SK-N-DZ (cell line): ENCODE data around the gene TARS3.
A peak's percentile ranks its signal among the peaks of the same experiment; 100 is the strongest.
"Not testable (repeated sequence)": the region's sequence is repeated elsewhere in the genome, so short reads cannot be mapped to it uniquely, and the experiment has no call there.

Experiments used
- DNase-seq: peaks from one replicate; pipeline ENCODE4 v3.0.0-alpha.2; 2015; ENCODE audit warnings: low spot score

TARS3 gene

GRCh38 chr15:101654624-101655337 lies 69.5 kb downstream of the TARS3 start:
- DNase-seq = not testable (repeated sequence)

DNA sequence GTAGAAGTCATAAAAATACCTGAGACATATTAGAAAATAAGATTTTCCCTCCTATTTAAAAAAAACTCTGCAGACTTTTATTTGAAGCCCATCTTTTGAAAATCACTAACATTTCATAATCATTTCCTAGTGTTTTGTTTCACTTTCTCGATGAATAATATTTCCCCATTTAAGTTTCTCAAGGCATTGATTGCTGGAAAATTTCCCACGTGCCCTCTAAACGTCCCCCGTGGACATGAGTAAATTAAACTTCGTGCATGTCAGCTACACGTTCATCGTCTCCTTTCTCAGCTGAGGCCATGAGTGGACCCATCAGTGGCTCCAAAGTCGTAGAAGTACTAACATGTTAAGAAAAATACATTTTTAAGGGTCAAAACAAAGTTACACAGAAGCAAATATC lies 70.1 kb downstream of the TARS3 start:
- no peak for DNase-seq

GRCh38 chr15:101652786-101653430 lies 71.4 kb downstream of the TARS3 start:
- no peak for DNase-seq

DNA sequence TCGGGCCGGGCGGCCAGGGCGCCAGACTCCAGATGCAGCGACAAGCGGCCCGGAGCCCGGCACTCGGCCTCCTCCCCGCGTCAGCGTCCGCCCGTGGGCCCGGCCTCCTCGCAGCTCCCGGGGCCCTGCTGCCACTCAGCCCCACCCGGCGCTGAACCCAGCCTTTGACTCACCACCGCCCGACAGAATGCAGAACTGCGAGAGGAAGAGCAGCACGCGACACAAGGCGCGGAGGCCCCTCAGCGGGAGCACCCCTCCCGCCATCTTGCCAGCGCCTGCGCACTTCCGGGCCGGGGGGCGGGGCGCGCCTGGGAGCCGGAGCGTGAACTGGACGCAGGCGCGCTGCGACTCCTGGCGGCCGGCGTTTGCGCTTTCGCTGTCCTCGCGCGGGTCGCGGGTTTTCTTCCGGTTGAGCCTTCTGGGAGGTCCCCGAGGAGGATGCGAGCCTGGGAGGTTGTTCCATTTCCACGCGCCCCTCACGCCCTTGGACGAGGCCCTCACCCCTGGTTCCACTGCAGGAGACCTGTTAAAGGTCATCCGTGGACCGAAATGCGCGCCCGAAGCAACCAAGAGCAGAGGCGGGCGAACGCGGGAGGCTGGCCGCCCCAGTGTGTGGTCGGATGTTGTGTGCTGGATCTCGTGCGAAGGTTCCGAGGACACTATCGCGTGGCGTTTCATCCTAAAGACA lies 72.0 kb downstream of the TARS3 start, which contains the start of gene TM2D3:
Gene TM2D3, minus strand, starts transcription at position 284 of the 688 bp plus-strand sequence. Its CDS starts 20 bp downstream, at position 264.
- peak; percentile 83 for DNase-seq

- no peak for DNase-seq
Measured at GRCh38 chr15:101651554-101652097, 72.6 kb downstream of the TARS3 start.

DNA sequence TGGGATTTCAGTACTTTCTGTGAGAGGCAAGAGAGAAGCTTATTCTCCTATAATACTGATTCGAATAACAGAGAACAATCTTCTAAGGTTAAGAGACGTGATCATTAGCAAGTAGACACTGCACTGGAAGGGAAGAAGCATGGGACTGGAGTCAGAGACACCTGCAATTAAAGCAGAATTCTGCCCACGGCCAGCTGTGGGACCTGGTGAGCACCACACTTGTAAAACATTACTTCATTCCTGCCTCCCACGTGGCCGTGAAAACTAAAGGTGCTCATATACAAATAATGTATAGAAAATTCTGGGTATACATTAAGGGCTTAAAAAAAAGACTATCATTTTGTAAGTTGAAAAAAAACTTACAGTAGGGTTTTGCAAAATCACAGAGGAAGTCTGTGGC lies 74.1 kb downstream of the TARS3 start:
- no peak for DNase-seq

- no peak for DNase-seq
Measured at GRCh38 chr15:101648356-101648755, 75.9 kb downstream of the TARS3 start.

GRCh38 chr15:101647251-101647650 lies 77.0 kb downstream of the TARS3 start:
- DNase-seq = no peak

- no peak for DNase-seq
Measured at GRCh38 chr15:101646672-101647071, 77.6 kb downstream of the TARS3 start.

- no peak for DNase-seq
Measured at GRCh38 chr15:101642361-101642760, 81.9 kb downstream of the TARS3 start.

DNA sequence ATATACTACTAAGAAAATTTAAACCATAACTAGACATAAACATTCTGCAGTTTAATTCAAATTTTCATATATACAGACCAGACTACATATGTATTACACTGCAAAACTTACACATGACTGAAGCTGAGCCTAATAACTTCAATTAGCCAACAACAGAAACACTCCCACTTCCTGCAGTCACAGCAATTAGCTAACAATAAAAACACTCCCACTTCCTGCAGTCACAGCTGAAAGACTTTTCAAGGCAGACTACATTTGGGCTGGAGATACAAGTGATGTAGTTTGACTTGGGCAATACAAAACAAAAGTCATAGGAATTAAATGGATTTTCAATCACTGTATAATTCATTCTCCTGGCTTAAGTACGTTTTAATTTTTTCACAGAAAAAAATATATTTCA lies 82.4 kb downstream of the TARS3 start:
- no peak for DNase-seq

DNA sequence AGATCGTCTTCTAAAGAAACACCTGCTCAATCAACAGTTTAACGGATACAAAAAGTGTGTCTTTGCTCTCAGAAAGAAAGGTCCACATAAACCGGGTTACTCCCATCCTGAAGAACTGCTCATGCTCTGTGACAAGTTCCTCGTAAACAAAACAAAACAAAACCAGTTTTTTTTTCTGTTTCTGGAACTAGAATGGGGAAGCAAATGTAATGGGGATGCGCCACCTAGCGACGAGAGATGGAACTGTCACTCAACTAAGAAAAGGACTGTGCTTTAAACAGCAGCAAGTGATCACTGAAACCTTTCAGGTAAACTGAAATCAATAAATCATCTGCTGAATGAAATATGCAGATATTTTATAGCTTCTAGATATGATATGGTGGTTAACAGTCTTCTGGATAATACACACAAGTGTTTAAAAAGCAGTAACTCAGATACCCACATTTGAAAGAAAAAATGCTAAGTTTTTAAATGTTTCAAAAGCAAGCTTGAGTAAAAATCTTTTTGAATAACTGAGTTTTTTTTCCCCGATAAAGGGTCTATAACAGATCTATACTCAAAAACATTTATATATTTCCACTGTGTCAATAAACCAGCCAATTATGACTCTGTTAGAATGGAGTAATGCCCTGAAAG lies 83.0 kb downstream of the TARS3 start:
- peak; percentile 58 for DNase-seq

GRCh38 chr15:101639667-101640066 lies 84.6 kb downstream of the TARS3 start:
- no peak for DNase-seq

- no peak for DNase-seq
Measured at GRCh38 chr15:101637919-101638318, 86.4 kb downstream of the TARS3 start.

GRCh38 chr15:101637516-101637915 lies 86.8 kb downstream of the TARS3 start:
- no peak for DNase-seq

DNA sequence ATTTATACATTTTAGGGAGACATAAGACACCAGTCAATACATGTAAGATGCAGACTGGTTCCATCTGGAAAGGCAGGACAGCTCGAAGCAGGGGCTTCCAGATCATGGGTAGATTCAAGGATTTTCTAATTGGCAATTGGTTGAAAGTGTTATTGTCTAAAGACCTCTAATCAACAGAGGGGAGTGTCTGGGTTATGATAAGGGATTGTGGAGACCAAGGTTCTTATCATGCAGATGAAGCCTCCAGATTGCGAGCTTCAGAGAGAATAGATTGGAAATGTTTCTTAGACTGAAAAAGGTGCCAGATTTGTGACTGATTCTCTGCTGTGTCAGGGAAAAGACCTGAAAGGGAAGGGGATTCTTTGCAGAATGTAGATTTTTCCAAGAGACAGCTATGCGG lies 87.2 kb downstream of the TARS3 start:
- DNase-seq = no peak

DNA sequence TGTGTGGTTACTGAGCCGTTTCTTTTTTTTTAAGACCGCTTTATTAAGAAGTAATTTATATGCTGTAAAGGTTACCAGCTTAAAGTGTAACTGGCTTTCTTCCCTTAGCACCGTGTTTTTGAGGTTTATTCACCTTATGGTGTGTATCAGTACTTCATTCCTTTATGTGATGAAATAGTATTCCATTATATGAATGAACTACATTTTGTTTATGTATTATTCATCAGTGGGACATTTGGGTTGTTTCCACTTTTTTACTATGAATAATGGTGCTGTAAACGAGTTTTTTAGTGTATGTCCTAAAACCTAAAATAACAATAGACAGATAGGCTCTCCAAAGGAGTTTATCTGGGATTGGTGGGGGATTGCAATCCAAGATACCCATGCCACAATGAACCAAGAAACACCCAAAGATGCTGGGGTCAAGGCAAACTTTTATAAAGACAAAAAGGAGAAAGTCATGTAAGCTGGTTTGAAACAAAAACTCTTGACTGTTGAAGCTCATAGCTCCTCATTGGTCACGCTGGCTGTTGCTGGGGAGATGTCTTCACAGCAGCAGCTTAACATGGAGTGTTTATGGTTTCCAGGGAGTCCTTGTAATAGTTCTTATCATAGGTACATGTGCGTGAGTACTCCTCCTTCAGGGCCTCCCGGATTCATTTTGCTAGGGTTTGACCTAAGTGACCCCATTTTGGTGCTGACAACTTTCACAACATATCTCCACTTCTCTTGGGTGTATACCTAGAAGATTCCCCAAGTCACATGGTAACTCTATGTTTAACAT lies 88.1 kb downstream of the TARS3 start:
- no peak for DNase-seq

DNA sequence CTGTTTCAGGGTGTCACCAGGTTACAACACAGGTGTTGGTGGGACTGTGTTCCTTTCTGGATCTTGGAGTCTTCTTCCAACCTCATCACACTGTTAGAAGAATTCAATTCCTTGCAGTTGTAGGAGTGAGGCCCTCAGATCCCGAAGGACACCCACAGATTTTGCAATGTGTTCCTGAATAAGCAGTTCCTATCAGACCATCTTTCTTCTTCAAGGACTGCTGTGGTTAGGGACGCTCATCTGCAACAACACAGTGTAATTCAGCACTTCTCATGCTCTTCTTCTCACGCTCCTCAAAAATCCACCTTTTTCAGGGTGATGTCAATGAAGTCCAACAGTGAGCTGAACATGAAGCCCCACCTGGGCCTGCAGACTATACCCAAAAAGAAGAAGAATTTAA lies 90.9 kb downstream of the TARS3 start:
- no peak for DNase-seq

- DNase-seq = not testable (repeated sequence)
Measured at GRCh38 chr15:101626729-101627128, 97.5 kb downstream of the TARS3 start.

- no peak for DNase-seq
Measured at GRCh38 chr15:101625980-101626379, 98.3 kb downstream of the TARS3 start.

GRCh38 chr15:101625184-101625583 lies 99.1 kb downstream of the TARS3 start:
- no peak for DNase-seq
